Measurements from ENCODE around the gene THG1L. TPM values are rescaled to one million over a fixed set of nuclear protein-coding genes. Genes with fewer than 3 reads are reported as not detected.

The THG1L gene
- total RNA-seq, 1 experiment from 2014 or later = 12.9 TPM

DNA sequence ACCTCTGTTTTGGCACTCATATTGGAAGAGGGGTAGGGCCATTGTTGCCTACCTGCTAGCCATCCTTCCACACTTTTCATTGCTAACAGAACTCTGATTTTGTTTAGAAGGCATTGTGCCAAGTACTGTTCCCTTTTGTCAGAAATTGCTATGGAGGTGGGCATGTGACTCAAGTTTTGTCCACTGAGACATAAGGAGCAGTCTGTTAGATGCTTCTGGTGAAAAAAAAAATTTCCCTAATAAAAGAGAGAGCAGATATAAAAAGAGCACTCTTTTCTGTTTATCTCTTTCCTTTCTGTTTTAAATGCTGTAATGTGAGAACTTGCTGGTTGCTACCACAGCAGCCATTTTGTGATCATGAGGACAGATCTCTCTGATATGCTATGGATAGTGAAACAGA is 21.9 kb upstream of the THG1L start:
- Histone ChIP-seq H4K5ac (ENCODE audit: insufficient read length, low read depth, low read length) (no peak overlapping the region), H2AFZ (ENCODE audit: low read length) (no peak overlapping the region)

More for the DNA sequence above, 21.9 kb upstream of the THG1L start:
- Mint-ChIP-seq H3K36me3 (ENCODE audit: insufficient read depth in 1 of 3, low read depth in 3 of 3) (no peaks in the 10 kb centered on the region), H3K27me3 (ENCODE audit: low read depth) (no peaks in the 10 kb centered on the region; the same call in 1 of the 2 replicates), H3K4me1 (no peaks in the 10 kb centered on the region), H3K4me3 (no peak overlapping the region), H3K9me3 (no peaks in the 10 kb centered on the region), H3K27ac (no peak overlapping the region)
- Histone ChIP-seq H3K79me1 (ENCODE audit: insufficient read depth, low read depth, low read length, poor library complexity, severe bottlenecking) (no peaks in the 10 kb centered on the region), H3K4ac (ENCODE audit: low read depth, low read length) (no peak overlapping the region), H2BK5ac (ENCODE audit: insufficient read length, low read length) (no peak overlapping the region), H4K20me1 (ENCODE audit: control insufficient read depth, insufficient read depth, insufficient read length) (no peaks in the 10 kb centered on the region), H3K4me2 (ENCODE audit: insufficient read depth, insufficient read length, low read length) (no peak overlapping the region), H3K27ac (ENCODE audit: insufficient read length, low read depth, low read length) (no peak overlapping the region), H3K9me3 (ENCODE audit: control insufficient read depth, low read depth, low read length) (no peaks in the 10 kb centered on the region), H4K8ac (replicated peaks; ENCODE audit: insufficient read length, low read depth, low read length) (no peak overlapping the region), H3K9ac (ENCODE audit: extremely low read depth, insufficient read length, low read length) (no peak overlapping the region), H3K14ac (ENCODE audit: insufficient read depth, low read length) (no peak overlapping the region), H3T11ph (ENCODE audit: low read length) (no peak overlapping the region), H4K91ac (ENCODE audit: insufficient read length, low read depth, low read length) (no peak overlapping the region), H2BK12ac (ENCODE audit: insufficient read length, low read depth, low read length) (no peak overlapping the region), H2BK15ac (ENCODE audit: low read depth, low read length) (no peak overlapping the region), H2BK120ac (ENCODE audit: low read depth, low read length, poor library complexity, severe bottlenecking) (no peak overlapping the region), H3K79me2 (ENCODE audit: insufficient read depth, low read length) (no peaks in the 10 kb centered on the region), H3K56ac (ENCODE audit: insufficient read length, low read depth, low read length) (no peak overlapping the region), H2BK20ac (ENCODE audit: low read depth, low read length, poor library complexity, severe bottlenecking) (no peak overlapping the region), H3K23ac (ENCODE audit: insufficient read length, low read depth, low read length) (no peak overlapping the region), H2AK5ac (ENCODE audit: insufficient read length, low read length) (no peak overlapping the region), H3K23me2 (ENCODE audit: insufficient read length, low read depth, low read length, poor library complexity, severe bottlenecking) (no peaks in the 10 kb centered on the region), H3K4me1 (ENCODE audit: insufficient read depth, low read length) (no peaks in the 10 kb centered on the region), H3K18ac (ENCODE audit: insufficient read length, low read depth, low read length) (no peak overlapping the region), H3K27me3 (ENCODE audit: insufficient read depth, low read length) (no peaks in the 10 kb centered on the region)
- DNase-seq = no peak
- TF ChIP-seq, protein P1, sequence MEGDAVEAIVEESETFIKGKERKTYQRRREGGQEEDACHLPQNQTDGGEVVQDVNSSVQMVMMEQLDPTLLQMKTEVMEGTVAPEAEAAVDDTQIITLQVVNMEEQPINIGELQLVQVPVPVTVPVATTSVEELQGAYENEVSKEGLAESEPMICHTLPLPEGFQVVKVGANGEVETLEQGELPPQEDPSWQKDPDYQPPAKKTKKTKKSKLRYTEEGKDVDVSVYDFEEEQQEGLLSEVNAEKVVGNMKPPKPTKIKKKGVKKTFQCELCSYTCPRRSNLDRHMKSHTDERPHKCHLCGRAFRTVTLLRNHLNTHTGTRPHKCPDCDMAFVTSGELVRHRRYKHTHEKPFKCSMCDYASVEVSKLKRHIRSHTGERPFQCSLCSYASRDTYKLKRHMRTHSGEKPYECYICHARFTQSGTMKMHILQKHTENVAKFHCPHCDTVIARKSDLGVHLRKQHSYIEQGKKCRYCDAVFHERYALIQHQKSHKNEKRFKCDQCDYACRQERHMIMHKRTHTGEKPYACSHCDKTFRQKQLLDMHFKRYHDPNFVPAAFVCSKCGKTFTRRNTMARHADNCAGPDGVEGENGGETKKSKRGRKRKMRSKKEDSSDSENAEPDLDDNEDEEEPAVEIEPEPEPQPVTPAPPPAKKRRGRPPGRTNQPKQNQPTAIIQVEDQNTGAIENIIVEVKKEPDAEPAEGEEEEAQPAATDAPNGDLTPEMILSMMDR (conservative IDR thresholded peaks at IDR 0.05) = no peak
